ENCODE results near the gene CCNK.
A peak's percentile ranks its signal among the peaks of the same experiment; 100 is the strongest.

The CCNK gene

DNA sequence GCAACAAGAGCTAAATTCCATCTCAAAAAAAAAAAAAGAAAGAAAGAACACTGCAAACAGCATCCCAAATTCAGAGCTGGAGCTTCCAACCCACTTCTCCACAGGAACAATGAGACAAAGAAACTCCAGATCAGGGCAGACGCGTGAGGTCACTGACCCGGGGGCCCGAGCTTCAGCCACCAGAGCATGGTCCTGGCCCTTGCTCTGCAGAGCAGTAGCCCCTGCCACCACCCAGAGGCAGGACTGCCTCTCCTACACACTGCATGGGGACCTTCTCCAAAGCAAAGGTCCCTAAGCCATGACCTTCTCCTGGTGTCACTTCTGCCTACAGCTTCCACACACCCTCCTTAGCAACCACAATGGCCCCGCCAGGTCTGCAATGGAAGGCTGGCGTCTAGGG, 53.1 kb downstream of the CCNK start:
- H3K27ac ChIP-seq (ENCODE audit: poor library complexity, severe bottlenecking): no peak overlapping the region
- DNase-seq (ENCODE audit: low spot score) (no peak), ATAC-seq (ENCODE audit: low read depth) (no peak)
- TF ChIP-seq, protein P1, sequence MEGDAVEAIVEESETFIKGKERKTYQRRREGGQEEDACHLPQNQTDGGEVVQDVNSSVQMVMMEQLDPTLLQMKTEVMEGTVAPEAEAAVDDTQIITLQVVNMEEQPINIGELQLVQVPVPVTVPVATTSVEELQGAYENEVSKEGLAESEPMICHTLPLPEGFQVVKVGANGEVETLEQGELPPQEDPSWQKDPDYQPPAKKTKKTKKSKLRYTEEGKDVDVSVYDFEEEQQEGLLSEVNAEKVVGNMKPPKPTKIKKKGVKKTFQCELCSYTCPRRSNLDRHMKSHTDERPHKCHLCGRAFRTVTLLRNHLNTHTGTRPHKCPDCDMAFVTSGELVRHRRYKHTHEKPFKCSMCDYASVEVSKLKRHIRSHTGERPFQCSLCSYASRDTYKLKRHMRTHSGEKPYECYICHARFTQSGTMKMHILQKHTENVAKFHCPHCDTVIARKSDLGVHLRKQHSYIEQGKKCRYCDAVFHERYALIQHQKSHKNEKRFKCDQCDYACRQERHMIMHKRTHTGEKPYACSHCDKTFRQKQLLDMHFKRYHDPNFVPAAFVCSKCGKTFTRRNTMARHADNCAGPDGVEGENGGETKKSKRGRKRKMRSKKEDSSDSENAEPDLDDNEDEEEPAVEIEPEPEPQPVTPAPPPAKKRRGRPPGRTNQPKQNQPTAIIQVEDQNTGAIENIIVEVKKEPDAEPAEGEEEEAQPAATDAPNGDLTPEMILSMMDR (IDR thresholded peaks at IDR 0.05; ENCODE audit: poor library complexity, severe bottlenecking): no peak
- H3K36me3 ChIP-seq (ENCODE audit: low read depth): peaks cover 9% of the 10 kb centered on the region
- no peak overlapping the region for H3K4me3 ChIP-seq (ENCODE audit: severe bottlenecking)
- H3K4me1 ChIP-seq (ENCODE audit: insufficient read depth, poor library complexity, severe bottlenecking): peaks cover 27% of the 10 kb centered on the region
- H3K9me3 ChIP-seq (ENCODE audit: severe bottlenecking): no peaks in the 10 kb centered on the region
- no peaks in the 10 kb centered on the region for H3K27me3 ChIP-seq (ENCODE audit: insufficient read depth, poor library complexity, severe bottlenecking)

DNA sequence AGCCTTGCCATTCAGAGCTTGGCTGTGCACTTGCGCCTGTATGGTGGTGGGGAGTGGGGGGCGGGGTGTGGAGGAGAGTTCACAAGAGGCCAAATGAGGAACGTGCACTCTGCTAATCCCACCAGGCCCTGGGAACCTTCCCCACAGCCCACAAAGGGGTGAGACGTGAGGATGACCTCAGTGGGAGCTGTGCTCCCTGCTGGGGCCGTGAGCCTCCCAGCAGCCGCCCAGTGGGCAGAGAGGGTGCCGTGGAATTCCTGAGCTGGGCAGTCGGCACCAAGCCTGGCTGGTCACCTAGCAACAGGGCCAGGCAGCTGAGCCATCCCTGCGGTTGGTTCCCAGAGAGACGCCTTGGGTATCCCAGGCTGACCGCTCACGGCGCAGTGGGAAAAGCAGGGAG, 53.7 kb downstream of the CCNK start:
- TF ChIP-seq, protein P1 (IDR thresholded peaks at IDR 0.05; ENCODE audit: poor library complexity, severe bottlenecking): no peak
- no peak overlapping the region for H3K27ac ChIP-seq (ENCODE audit: poor library complexity, severe bottlenecking)

DNA sequence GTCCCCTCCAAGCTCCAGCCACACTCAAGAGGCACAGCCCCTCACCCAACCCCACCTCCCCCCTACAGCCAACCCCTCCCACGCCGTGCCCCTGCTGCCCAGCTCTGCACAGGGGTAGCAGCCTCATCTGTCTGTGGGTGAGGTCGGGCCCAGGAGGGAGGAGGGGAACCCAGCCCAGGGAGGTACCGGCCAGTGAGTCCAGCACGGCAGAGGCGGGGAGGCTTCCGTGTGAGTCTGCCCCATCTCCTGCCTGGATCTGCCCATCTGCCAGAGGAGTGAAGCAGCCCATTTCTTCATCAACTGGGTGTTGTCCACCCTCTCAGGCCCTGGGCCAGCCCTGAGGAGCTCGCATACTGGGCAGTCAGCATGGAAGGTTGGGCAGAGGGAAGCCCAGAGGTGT, 54.2 kb downstream of the CCNK start:
- H3K27ac ChIP-seq (ENCODE audit: poor library complexity, severe bottlenecking): no peak overlapping the region
- no peaks in the 10 kb centered on the region for H3K9me3 ChIP-seq (ENCODE audit: severe bottlenecking)
- H3K4me3 ChIP-seq (ENCODE audit: severe bottlenecking): no peak overlapping the region
- no peaks in the 10 kb centered on the region for H3K27me3 ChIP-seq (ENCODE audit: insufficient read depth, poor library complexity, severe bottlenecking)
- TF ChIP-seq, protein P1 (IDR thresholded peaks at IDR 0.05; ENCODE audit: poor library complexity, severe bottlenecking): no peak
- ATAC-seq (ENCODE audit: low read depth) (no peak), DNase-seq (ENCODE audit: low spot score) (no peak)
- H3K36me3 ChIP-seq (ENCODE audit: low read depth): peaks cover 3% of the 10 kb centered on the region; the same call in 1 of the 2 replicates
- peaks cover 27% of the 10 kb centered on the region for H3K4me1 ChIP-seq (ENCODE audit: insufficient read depth, poor library complexity, severe bottlenecking)

More for the DNA sequence above, 53.7 kb downstream of the CCNK start:
- Histone ChIP-seq H3K4me1 (ENCODE audit: insufficient read depth, poor library complexity, severe bottlenecking) (peaks cover 27% of the 10 kb centered on the region), H3K36me3 (ENCODE audit: low read depth) (peaks cover 4% of the 10 kb centered on the region; the same call in 1 of the 2 replicates), H3K27me3 (ENCODE audit: insufficient read depth, poor library complexity, severe bottlenecking) (no peaks in the 10 kb centered on the region), H3K9me3 (ENCODE audit: severe bottlenecking) (no peaks in the 10 kb centered on the region), H3K4me3 (ENCODE audit: severe bottlenecking) (no peak overlapping the region)
- ATAC-seq (ENCODE audit: low read depth) (no peak), DNase-seq (ENCODE audit: low spot score) (no peak)

DNA sequence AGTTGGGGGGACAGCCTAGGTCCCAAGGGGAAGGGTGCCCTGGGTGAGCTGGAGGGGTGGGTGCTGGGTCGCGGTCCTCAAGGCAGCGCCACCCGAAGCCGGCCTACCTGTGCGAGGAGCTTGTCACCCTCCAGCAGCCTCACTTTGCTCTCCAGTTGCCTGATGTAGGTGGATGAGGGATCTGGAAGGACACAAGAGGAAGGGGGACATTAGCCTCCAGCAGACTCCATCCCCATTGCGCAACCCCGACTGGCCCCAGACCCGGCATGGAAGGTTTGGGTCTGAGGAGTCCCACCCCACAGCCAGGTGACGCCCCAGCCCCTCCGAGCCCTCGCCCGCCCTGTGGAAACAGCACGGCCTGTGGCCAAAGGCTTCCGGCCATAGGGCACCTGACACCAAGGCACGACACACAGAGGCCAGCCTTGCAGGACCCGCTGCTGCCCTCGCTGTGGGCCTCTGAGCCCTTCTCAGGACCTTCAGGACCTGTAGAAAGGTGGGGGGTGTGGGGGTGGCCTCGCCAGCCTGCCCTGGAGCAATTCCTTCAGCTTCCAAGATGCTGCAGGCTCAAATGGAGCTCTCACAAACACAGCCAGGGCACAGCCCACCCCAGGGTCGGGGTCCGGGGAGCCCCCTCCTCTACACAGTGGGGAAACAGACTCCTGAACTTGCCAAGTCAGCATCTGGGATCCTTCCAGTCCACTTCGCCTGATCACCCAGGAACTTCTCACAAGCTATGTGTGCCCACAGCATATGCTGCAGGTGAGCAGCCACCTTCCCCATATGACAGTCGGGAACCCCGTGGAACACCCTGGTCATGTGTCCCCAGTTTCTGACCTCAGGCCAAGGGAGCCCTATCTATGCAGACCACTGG, 54.9 kb downstream of the CCNK start:
- DNase-seq (ENCODE audit: low spot score) (no peak), ATAC-seq (ENCODE audit: low read depth) (no peak)
- Histone ChIP-seq H3K4me1 (ENCODE audit: insufficient read depth, poor library complexity, severe bottlenecking) (peaks cover 25% of the 10 kb centered on the region), H3K36me3 (ENCODE audit: low read depth) (peaks cover 3% of the 10 kb centered on the region; the same call in 1 of the 2 replicates), H3K9me3 (ENCODE audit: severe bottlenecking) (no peaks in the 10 kb centered on the region), H3K27me3 (ENCODE audit: insufficient read depth, poor library complexity, severe bottlenecking) (no peaks in the 10 kb centered on the region), H3K4me3 (ENCODE audit: severe bottlenecking) (no peak overlapping the region), H3K27ac (ENCODE audit: poor library complexity, severe bottlenecking) (peak overlapping the region; percentile 69)
- TF ChIP-seq, protein P1 (IDR thresholded peaks at IDR 0.05; ENCODE audit: poor library complexity, severe bottlenecking): no peak

DNA sequence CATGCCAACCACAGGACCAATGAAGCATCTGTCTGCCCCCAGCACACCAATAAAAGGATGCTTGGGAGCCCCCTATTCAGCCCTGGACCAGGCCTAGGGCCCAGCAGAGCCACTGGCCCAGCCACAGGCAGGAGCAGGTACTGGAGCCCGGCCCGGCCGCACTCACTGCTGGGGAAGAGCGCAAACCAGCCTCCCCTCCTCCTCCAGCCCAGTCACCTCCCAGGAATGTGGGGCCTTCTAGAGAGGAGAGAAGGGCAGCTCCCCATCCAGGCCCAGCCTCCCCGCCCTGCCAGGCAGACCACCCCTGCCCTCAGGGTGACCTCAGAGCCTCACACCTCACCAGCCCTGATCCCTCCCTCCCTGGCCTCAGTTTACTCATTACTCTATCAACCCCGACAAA, 56.2 kb downstream of the CCNK start:
- peak overlapping the region; percentile 69 for H3K27ac ChIP-seq (ENCODE audit: poor library complexity, severe bottlenecking)

More for the DNA sequence above, 56.2 kb downstream of the CCNK start:
- DNase-seq (ENCODE audit: low spot score): no peak
- Histone ChIP-seq H3K36me3 (ENCODE audit: low read depth) (peaks cover 3% of the 10 kb centered on the region; the same call in 1 of the 2 replicates), H3K4me3 (ENCODE audit: severe bottlenecking) (no peak overlapping the region), H3K27me3 (ENCODE audit: insufficient read depth, poor library complexity, severe bottlenecking) (no peaks in the 10 kb centered on the region), H3K9me3 (ENCODE audit: severe bottlenecking) (no peaks in the 10 kb centered on the region), H3K4me1 (ENCODE audit: insufficient read depth, poor library complexity, severe bottlenecking) (peaks cover 33% of the 10 kb centered on the region)
- TF ChIP-seq, protein P1 (IDR thresholded peaks at IDR 0.05; ENCODE audit: poor library complexity, severe bottlenecking): no peak
- ATAC-seq (ENCODE audit: low read depth): peak; percentile 97

Measured in RWPE2 (cell line).